ENCODE measurements around the gene SKOR1. TPM values are rescaled to one million over a fixed set of nuclear protein-coding genes. Genes with fewer than 3 reads are reported as not detected.

SKOR1 gene
- total RNA-seq, 1 experiment from 2014 or later, result 0.06 TPM

GRCh38 chr15:67850336-67850735, 25.0 kb downstream of the SKOR1 start:
- no peak for DNase-seq (ENCODE audit: low read depth)

- no peak for DNase-seq (ENCODE audit: low read depth)
Measured at GRCh38 chr15:67850994-67851571, 25.8 kb downstream of the SKOR1 start.

GRCh38 chr15:67852418-67852817, 27.1 kb downstream of the SKOR1 start:
- DNase-seq (ENCODE audit: low read depth), result no peak

GRCh38 chr15:67853454-67853853, 28.1 kb downstream of the SKOR1 start:
- DNase-seq (ENCODE audit: low read depth), result no peak

GRCh38 chr15:67854358-67854757, 29.0 kb downstream of the SKOR1 start:
- DNase-seq (ENCODE audit: low read depth), result no peak

- no peak for DNase-seq (ENCODE audit: low read depth)
Measured at GRCh38 chr15:67855842-67856241, 30.5 kb downstream of the SKOR1 start.

- DNase-seq (ENCODE audit: low read depth), result no peak
Measured at GRCh38 chr15:67857220-67857619, 31.9 kb downstream of the SKOR1 start.

- DNase-seq (ENCODE audit: low read depth), result no peak
Measured at GRCh38 chr15:67859331-67859946, 34.1 kb downstream of the SKOR1 start.

- no peak for DNase-seq (ENCODE audit: low read depth)
Measured at GRCh38 chr15:67861983-67862382, 36.7 kb downstream of the SKOR1 start.

- DNase-seq (ENCODE audit: low read depth), result no peak
Measured at GRCh38 chr15:67862750-67863441, 37.6 kb downstream of the SKOR1 start.

GRCh38 chr15:67863442-67863987, 38.2 kb downstream of the SKOR1 start:
- peak; percentile 64 for DNase-seq (ENCODE audit: low read depth)

- no peak for DNase-seq (ENCODE audit: low read depth)
Measured at GRCh38 chr15:67865331-67865730, 40.0 kb downstream of the SKOR1 start.

GRCh38 chr15:67865766-67866165, 40.5 kb downstream of the SKOR1 start:
- DNase-seq (ENCODE audit: low read depth), result no peak

GRCh38 chr15:67869701-67870100, 44.4 kb downstream of the SKOR1 start:
- no peak for DNase-seq (ENCODE audit: low read depth)

- no peak for DNase-seq (ENCODE audit: low read depth)
Measured at GRCh38 chr15:67870868-67871408, 45.6 kb downstream of the SKOR1 start.

- DNase-seq (ENCODE audit: low read depth), result no peak
Measured at GRCh38 chr15:67873777-67874176, 48.5 kb downstream of the SKOR1 start.

- DNase-seq (ENCODE audit: low read depth), result no peak
Measured at GRCh38 chr15:67878712-67879206, 53.5 kb downstream of the SKOR1 start.

GRCh38 chr15:67879440-67880129, 54.3 kb downstream of the SKOR1 start:
- no peak for DNase-seq (ENCODE audit: low read depth)

GRCh38 chr15:67880651-67881182, 55.4 kb downstream of the SKOR1 start:
- DNase-seq (ENCODE audit: low read depth), result no peak

GRCh38 chr15:67882487-67883233, 57.4 kb downstream of the SKOR1 start:
- no peak for DNase-seq (ENCODE audit: low read depth)
